ENCODE data around the gene ZBTB25.

- TF ChIP-seq CTCF (IDR thresholded peaks at IDR 0.05; ENCODE audit: borderline replicate concordance, extremely low read depth, low read length, poor library complexity, severe bottlenecking) (no peak), EZH2 (IDR thresholded peaks at IDR 0.05; ENCODE audit: borderline replicate concordance, low read depth, low read length, severe bottlenecking) (no peak)
Observed at GRCh38 chr14:64444984-64445845, 58.4 kb downstream of the ZBTB25 start.
